GM12878 (cell line): ENCODE results near the gene POLR1H. TPM values are rescaled to one million over a fixed set of nuclear protein-coding genes. Genes with fewer than 3 reads are reported as not detected.

Source experiments
- BMI1 ChIP-seq: fragments of 450-650 bp; IDR thresholded peaks from 2 replicates; pipeline ENCODE4 v1.6.1; 2016; ENCODE audit warnings: mild to moderate bottlenecking, moderate library complexity, borderline replicate concordance
- IKZF2 ChIP-seq, 2 experiments: fragments of 450-650 bp; IDR thresholded peaks; 2 replicates each; pipeline ENCODE4 v1.6.1; 2017; ENCODE audit warnings: mild to moderate bottlenecking in 2 of 2, moderate library complexity in 2 of 2
- IRF5 ChIP-seq: fragments of 450-650 bp; IDR thresholded peaks from 2 replicates; pipeline ENCODE4 v1.6.1; 2017; ENCODE audit warnings: borderline replicate concordance
- MEF2B ChIP-seq: fragments of 450-650 bp; IDR thresholded peaks from 2 replicates; pipeline ENCODE4 v1.6.1; 2018; ENCODE audit warnings: mild to moderate bottlenecking, moderate library complexity; ENCODE audit not compliant: partially characterized antibody, poor library complexity, severe bottlenecking
- RAD21 ChIP-seq: IDR thresholded peaks from 2 replicates; pipeline ENCODE4 v1.6.1; 2011; ENCODE audit warnings: mild to moderate bottlenecking, low read depth, low read length, moderate library complexity; ENCODE audit not compliant: insufficient read depth
- RBBP5 ChIP-seq: fragments of 200-600 bp; sonication (generic); conservative IDR thresholded peaks from 2 replicates; pipeline ENCODE4 v1.6.1; 2016
- SKIL ChIP-seq: fragments of 450-650 bp; IDR thresholded peaks from 2 replicates; pipeline ENCODE4 v1.6.1; 2017; ENCODE audit warnings: mild to moderate bottlenecking, low read depth, inconsistent platforms; ENCODE audit not compliant: poor library complexity, severe bottlenecking
- polyA plus RNA-seq, 11 experiments: library from polyadenylated mRNA; depleted of rRNA in 4 of 11; unstranded in 6 of 11; stranded (reverse) in 5 of 11; fragments of >200 nt; fragmentation: Nextera tagmentation in 4 of 11; fragmentation: Illumina TruSeq in 1 of 11; extraction: Ambion mirVana in 4 of 11; extraction: Trizol in 1 of 11; gene quantifications; 1 replicate in 1 of 11; 2 replicates in 10 of 11; pipeline versions ENCODE4 v1.2.1 to v1.2.3, GENCODE V29; 2011 to 2016; ENCODE audit warnings: inconsistent platforms in 2 of 11, missing spikeins in 2 of 11, low read depth in 1 of 11
- total RNA-seq, 4 experiments: library from RNA; depleted of rRNA in 3 of 4; stranded (reverse); fragments of >200 nt in 3 of 4; fragmentation: Illumina TruSeq in 1 of 4; extraction: Trizol in 1 of 4; gene quantifications; 2 replicates each; pipeline versions ENCODE4 v1.2.1 to v1.2.3, GENCODE V29; 2013 to 2021

The POLR1H gene
- total and polyA plus RNA-seq, 10 of the 15 experiments (the other 5 are each of a cell fraction or from before 2014, with no cell fraction given): 50.6 to 160 (median 77.7) TPM

- no peak for TF ChIP-seq BMI1
- no peak for TF ChIP-seq IRF5
- peak in 1 of 2 experiments; percentile 12; a peak in 1 of 4 replicates for TF ChIP-seq IKZF2 (IDR thresholded peaks at IDR 0.05)
- peak; percentile 96 for TF ChIP-seq RAD21
- TF ChIP-seq MEF2B: no peak
- no peak for TF ChIP-seq RBBP5
- peak; percentile 43 for TF ChIP-seq SKIL
Measured at GRCh38 chr6:30102970-30103871, 42.2 kb downstream of the POLR1H start (continued).
